GM19239 (cell line): Measurements from ENCODE around the gene TEAD4.
"Not testable (repeated sequence)": the region's sequence is repeated elsewhere in the genome, so short reads cannot be mapped to it uniquely, and the experiment has no call there.

ENCODE experiments used
- DNase-seq: peaks from one replicate; pipeline ENCODE4 v3.0.0; 2011; ENCODE audit warnings: low spot score; ENCODE audit not compliant: insufficient read length
- FAIRE-seq: peaks from 2 replicates; lab custom pipeline; 2011; peaks lifted over from hg19 to GRCh38; lab: Jason Lieb, UNC

TEAD4 gene

GRCh38 chr12:3042826-3043225 is 83.6 kb downstream of the TEAD4 start:
- DNase-seq (no peak), FAIRE-seq (no peak)

- DNase-seq (no peak), FAIRE-seq (no peak)
Measured at GRCh38 chr12:3043406-3043805, 84.2 kb downstream of the TEAD4 start.

GRCh38 chr12:3044141-3044630 is 85.0 kb downstream of the TEAD4 start:
- no peak for DNase-seq
- no peak for FAIRE-seq

GRCh38 chr12:3045494-3045893 is 86.3 kb downstream of the TEAD4 start:
- no peak for DNase-seq
- no peak for FAIRE-seq

GRCh38 chr12:3045989-3046388 is 86.8 kb downstream of the TEAD4 start:
- DNase-seq (no peak), FAIRE-seq (no peak)

- no peak for DNase-seq
Measured at GRCh38 chr12:3046441-3047200, 87.4 kb downstream of the TEAD4 start.

GRCh38 chr12:3047961-3048360 is 88.8 kb downstream of the TEAD4 start:
- FAIRE-seq (no peak), DNase-seq (no peak)

More at GRCh38 chr12:3046441-3047200, 87.4 kb downstream of the TEAD4 start:
- FAIRE-seq, result no peak

- FAIRE-seq, result no peak
- DNase-seq, result no peak
Measured at GRCh38 chr12:3048540-3048939, 89.3 kb downstream of the TEAD4 start.

- no peak for FAIRE-seq
Measured at GRCh38 chr12:3049176-3049575, 90.0 kb downstream of the TEAD4 start.

GRCh38 chr12:3049611-3050249 is 90.5 kb downstream of the TEAD4 start:
- FAIRE-seq (peak; percentile 21), DNase-seq (no peak)

More at GRCh38 chr12:3049176-3049575, 90.0 kb downstream of the TEAD4 start:
- DNase-seq, result no peak

- FAIRE-seq, result no peak
- no peak for DNase-seq
Measured at GRCh38 chr12:3054374-3054773, 95.2 kb downstream of the TEAD4 start.

GRCh38 chr12:3055026-3055703 is 96.0 kb downstream of the TEAD4 start:
- DNase-seq, result no peak
- FAIRE-seq, result no peak

- DNase-seq, result no peak
- FAIRE-seq, result no peak
Measured at GRCh38 chr12:3055704-3056467, 96.7 kb downstream of the TEAD4 start.

- FAIRE-seq (no peak), DNase-seq (no peak)
Measured at GRCh38 chr12:3061059-3061458, 101.9 kb downstream of the TEAD4 start.

GRCh38 chr12:3061501-3062215 is 102.5 kb downstream of the TEAD4 start:
- DNase-seq (no peak), FAIRE-seq (no peak)

- FAIRE-seq (no peak), DNase-seq (no peak)
Measured at GRCh38 chr12:3065300-3065699, 106.1 kb downstream of the TEAD4 start.

GRCh38 chr12:3065846-3066245 is 106.6 kb downstream of the TEAD4 start:
- not testable (repeated sequence) for DNase-seq, FAIRE-seq

GRCh38 chr12:3069714-3070113 is 110.5 kb downstream of the TEAD4 start:
- DNase-seq (no peak), FAIRE-seq (no peak)

- no peak for FAIRE-seq
- DNase-seq, result no peak
Measured at GRCh38 chr12:3071107-3071506, 111.9 kb downstream of the TEAD4 start.

GRCh38 chr12:3071710-3072109 is 112.5 kb downstream of the TEAD4 start:
- DNase-seq, result no peak
- FAIRE-seq, result no peak
